Brain pericyte (primary cell): ENCODE results near the gene GIGYF2.
"Not testable (repeated sequence)": the region's sequence is repeated elsewhere in the genome, so short reads cannot be mapped to it uniquely, and the experiment has no call there.

Source experiments
- DNase-seq: peaks from one replicate; pipeline ENCODE4 v3.0.0-alpha.2; 2012; ENCODE audit warnings: low read depth, low spot score

The GIGYF2 gene

DNA sequence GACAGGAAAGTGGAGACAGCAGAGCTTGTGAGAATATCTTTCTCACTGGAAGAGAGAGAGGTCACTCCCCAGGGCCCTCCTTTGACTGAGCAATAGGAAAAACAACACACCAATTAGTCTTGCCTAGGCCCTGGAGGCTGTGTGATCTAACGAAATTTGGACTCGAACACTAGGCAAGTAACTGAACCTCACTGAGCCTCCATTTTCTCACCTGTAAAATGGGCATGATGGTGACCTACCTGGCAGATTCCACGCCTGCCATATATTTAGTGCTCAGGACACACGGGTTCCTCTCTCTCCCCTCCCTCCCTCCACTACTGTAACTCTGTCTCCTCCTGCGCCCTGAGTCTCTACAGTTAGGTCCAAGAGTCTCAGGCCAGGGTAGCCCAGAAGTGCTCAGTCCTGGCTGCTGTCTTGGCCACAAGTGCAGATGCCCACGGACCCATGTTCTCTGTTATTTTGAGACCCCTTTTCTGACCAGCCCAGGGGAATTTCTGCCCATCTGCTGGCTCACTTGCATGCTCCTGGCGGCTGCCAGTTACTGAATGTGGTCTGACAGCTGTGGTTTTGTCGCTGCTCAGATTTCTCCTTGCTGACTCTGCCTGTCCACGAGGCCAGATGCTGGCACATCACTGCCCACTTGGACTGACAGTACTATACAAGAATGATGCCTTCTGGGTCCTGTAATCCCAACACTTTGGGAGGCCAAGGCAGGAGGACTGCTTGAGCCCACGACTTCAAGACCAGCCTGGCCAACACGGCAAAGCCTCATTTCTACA is 9.6 kb upstream of the GIGYF2 start:
- DNase-seq: no peak

DNA sequence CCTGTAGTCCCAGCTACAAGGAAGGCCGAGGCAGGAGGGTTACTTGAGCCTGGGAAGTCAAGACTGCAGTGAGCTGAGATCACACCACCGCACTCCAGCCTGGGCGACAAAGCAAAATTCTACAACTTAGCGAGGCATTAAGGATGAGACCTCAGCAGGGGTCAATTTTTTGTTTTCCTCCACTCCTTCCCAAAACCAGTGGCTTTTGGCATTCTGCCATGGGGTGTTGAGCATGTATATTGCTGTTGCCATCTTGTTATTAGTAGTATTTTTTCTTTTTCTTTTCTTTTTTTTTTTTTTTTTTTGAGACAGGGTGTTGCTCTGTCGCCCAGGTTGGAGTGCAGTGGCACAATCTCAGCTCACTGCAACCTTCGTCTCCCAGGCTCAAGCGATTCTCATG is 8.9 kb upstream of the GIGYF2 start:
- no peak for DNase-seq

DNA sequence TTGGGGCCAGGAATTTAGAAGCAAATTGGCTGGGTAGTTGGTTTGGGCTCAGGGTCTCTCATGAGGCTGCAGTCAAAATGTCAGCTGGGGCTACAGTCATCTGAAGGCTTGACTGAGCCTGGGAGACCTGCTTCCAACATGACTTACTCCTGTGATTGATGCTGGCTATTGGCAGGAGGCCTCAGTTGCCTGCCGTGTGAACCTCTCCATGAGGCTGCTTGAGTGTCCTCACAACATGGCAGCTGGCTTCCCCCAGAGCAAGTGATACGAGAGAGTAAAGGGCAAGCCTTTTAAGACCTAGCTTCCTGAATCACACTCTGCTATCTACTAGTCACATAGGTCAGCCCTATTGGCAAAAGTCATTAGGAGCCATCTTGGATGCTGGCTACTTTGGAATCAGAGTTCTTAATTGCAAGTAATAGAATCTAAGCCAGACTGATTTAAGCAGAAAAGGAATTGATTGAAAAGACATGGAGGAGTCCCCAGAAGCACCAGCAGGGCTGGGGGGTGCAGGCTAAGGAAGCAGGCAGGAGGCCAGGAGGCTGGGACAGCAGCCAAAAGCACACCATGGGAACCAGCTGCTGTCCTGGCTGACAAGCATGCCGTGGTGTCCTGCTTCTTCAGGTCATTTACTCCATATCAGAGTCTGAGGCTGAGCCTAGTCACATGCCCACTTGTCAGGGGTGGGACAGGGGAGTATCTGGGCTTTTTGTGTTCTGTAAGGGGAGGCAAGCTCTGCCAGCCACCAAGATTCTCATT is 7.8 kb upstream of the GIGYF2 start:
- DNase-seq: peak; percentile 38

DNA sequence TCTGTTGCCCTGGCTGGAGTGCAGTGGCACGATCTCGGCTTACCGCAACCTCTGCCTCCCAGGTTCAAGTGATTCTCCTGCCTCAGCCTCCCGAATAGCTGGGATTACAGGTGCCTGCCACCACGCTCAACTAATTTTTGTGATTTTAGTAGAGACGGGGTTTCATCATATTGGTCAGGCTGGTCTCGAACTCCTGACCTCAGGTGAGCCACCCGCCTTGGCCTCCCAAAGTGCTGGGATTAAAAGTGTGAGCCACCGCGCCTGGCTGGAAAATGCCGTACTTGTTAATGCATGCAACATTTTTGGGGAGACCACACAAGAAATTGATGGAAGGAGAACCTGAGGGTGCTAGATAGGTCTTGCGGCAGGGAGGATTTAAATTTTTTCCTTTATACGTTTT is 6.0 kb upstream of the GIGYF2 start:
- not testable (repeated sequence) for DNase-seq

DNA sequence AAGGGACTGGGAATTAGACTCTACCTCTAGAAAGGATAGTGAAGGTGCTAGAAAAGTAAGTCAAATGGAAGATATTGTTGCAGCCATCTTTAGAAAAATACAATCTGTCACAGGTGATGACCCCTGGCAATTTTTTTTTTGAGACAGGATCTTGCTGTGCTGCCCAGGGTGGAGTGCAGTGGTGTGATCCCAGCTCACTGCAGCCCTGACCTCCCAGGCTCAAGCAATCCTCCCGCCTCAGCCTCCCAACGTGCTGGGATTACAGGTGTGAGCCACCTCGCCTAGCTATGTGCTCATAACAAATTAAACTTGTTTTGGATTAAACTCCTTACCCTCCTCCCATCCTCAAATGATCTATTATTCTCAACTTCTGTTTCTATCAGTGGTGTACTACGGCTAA is 3.8 kb upstream of the GIGYF2 start:
- no peak for DNase-seq

DNA sequence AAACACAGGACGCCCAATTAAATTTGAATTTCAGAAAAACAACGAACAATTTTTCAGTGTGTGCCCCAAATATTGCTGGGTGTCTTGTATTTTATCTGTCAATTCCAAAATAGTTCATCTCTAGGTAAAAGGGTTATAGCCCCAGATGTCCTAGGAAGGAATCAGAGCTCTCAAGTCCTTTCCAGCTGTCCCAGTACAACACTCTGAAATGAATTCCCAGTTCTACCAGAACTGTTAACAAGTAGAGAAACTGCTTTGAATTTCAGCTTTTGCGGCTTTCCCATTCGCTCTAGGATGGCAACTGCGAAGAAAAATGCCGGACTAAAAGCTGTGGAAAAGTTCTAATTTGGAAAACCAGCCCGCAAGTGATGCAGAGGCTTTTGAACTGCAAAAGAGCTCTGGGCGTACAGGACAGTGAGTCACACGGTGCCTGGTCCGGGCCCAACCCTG is 497 bp upstream of the GIGYF2 start:
- DNase-seq: no peak

DNA sequence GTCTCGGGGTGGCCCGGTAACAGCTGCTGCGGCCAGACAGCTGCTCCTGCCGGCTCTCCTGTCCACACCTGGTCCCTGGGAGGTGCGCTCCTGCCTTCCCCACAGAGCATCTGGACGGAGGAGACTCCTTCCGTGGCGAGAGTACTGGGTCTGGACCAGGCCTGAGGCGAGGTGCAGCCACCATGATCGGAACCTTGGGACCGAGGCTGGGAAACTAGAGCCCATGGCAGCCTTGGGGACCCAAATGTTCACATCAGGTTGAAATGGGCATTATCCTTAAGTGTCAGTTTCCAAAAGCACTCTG is 628 bp downstream of the GIGYF2 start:
- no peak for DNase-seq

DNA sequence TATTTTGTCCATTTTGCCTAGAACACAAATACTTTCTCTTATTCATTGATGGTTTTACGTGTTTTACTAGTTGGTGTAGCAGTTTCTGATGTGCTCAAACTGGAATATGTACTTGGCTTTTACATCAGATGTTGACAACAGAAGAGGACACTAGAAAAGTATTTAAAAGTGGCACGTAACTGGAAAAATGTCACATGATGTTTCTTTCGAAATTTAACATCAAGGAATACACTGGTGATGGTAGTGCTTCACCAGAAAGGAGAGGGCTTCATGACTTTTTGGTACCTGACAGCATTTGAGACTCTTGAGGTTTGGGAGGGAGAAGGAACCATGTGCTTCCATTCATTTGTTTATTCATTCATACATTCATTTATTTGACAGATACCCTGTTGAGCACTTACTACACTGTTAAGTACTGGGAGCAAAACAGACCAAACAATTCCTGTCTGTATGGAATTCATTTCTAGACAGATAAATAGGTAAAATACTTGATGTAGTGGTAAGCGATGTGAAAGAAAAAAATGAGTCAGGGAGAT is 1.5 kb downstream of the GIGYF2 start:
- no peak for DNase-seq

DNA sequence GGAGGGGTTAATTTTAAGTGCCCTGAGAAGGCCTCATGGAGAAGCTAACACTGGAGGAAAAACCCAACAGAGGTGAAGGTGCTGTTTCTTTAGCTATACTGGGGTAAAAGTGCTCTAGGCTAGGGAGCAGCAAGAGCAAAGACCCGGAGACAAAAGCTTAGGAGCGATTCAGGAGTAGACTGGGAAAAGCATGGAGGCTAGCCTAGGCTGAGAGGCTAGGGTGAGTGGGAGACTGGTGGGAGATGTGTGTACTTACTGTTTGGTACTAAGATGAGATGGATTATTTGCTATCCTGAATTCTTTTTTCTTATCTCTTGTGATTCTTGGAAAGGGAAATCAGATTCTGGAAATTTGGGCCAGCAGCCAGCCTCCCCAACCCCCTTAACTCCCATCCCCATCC is 2.0 kb downstream of the GIGYF2 start:
- DNase-seq: no peak

DNA sequence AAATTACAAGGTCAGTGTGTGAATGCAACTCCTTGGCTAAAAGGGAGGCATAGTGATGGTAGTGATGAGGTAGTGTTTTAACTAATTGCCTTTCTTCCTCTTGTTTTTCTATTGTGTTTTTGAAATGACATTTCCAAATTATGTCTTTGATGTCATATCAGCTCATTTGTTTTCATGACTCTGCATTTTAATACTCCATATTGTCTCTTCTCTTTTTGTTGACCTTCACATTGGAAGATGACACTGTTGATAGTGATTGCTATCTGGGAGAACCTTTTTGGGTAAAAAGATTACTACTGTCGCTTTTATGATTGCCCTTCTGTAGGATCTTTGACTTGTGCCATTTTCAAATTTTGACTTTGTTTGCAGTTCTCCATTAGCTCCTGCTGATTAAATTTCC is 3.0 kb downstream of the GIGYF2 start:
- no peak for DNase-seq

DNA sequence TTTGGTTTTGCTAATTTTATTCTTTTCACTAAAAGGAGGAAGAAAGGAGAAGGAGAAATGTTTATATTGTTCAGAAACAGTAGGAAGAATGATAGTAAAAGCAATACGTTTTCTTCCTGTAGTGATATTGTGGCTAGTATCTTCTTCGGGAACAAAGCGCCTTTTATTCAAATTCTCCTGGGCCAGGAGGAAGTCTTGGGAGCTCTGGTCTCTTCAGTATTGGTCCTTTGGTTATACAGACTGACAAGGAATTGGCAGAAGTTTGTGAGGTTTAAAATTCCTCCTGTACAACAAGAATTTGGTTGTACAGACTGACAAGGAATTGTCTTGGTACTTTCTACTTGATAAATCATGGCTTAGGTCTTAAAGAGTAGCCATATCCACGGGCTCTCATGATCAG is 9.9 kb downstream of the GIGYF2 start:
- no peak for DNase-seq

DNA sequence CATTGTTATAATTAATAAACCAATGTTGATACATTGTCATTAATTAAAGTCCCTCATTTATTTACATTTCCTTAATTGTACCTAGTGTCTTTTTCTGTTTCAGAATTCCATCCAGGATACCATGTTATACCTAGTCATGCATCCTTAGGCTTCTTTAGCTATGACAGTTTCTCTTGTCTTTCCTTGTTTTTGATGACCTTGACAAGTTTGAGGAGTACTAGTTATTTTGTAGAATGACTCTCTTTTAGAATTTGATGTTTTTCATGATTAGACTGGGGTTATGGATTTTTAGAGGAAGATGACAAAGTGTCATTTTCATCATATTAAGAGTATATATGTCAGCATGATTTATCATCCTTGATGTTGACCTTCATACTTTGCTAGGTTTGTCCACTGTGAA is 16.4 kb downstream of the GIGYF2 start:
- DNase-seq: no peak

DNA sequence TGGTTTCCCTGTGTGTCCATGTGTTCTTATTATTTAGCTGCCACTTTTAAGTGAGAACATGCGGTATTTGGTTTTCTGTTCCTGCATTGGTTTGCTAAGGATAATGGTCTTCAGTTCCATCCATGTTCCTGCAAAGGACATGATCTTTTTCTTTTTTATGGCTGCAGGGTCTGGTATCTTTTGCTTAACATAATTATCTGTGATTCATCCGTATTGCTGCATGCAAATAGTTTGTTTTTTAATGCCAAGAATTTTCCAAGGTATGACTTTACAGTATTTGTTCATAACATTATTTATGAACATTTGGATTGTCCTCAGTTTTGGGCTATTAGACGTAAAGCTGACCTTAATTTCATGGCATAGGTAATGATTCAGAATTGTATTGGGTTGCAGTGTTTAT is 17.8 kb downstream of the GIGYF2 start:
- no peak for DNase-seq

DNA sequence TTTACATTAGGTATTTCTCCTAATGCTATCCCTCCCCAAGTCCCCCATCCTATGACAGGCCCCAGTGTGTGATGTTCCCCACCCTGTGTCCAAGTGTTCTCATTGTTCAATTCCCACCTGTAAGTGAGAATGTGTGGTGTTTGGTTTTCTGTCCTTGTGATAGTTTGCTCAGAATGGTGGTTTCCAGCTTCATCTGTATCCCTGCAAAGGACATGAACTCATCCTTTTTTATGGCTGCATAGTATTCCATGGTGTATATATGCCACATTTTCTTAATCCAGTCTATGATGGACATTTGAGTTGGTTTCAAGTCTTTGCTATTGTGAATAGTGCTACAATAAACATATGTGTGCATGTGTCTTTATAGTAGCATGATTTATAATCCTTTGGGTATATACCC is 22.9 kb downstream of the GIGYF2 start:
- DNase-seq: not testable (repeated sequence)

DNA sequence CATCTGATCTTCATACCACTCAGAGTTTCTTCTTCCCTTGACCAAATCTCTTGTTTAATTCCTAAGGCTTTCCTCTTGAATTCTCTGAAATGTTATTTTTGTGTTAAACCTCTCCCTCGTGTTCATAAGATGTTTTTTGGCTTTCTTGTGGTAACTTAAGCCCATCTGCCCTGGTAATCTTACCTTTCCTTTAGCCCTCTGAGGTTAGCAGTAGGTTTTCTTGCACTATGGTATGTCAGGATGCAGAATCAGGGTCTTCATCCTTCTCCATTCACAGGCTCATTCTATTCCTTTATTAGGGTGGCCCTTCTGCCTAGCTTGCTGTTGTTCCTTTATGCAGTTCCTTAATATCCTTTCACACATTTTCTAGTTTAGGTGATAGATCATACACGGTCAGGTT is 24.1 kb downstream of the GIGYF2 start:
- no peak for DNase-seq

DNA sequence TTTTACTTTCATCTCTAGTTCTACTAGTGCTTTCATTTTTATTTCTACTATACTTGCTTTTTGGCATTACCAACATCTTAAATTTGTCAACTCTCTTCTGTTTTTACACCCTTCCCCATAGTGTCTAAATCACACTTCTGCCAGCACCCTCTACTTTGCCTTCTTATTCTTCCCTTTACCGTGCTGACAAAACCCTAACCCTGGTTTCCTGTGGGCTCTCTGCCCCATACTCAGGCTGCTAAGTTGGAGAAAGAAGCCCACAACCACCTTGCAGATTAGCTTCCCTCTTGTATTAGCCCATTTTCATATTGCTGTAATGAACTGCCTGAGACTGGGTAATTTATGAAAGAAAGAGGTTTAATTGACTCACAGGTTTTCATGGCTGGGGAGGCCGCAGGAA is 24.8 kb downstream of the GIGYF2 start:
- DNase-seq: no peak

DNA sequence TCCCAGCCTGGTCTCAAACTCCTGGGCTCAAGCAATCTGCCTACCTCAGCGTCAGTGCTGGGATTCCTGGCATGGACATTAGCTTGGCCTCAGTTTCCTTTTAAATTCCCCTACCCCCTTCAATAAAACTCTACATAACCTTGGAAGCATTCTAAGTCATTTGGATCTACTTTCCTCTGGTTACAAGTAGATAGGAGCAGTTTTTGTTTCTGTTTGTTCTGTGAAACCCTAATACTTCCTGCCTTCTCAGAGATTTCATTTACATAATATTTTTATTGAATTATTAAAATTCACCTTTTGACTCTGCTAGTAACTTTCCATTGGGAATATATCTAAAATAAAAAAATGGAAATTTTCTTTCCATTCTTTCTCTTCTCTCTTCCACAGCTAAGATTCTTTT is 25.9 kb downstream of the GIGYF2 start:
- no peak for DNase-seq

DNA sequence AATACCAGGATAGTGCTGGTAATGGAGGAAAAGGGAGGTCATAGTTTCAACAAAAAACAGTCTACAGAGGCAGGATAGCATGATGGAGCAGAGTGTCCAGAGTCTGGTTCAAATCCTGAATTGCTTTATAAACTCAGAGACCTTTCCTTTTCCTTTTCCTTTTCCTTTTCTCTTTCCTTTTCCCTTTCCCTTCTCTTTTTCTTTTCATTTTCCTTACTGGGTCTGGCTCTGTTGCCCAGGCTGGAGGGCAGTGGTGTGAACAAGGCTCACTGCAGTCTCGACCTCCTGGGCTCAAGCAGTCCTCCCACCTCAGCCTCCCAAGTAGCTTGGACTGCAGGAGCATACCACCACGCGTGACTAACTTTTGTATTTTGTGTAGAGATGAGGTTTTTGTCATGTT is 31.7 kb downstream of the GIGYF2 start:
- no peak for DNase-seq

DNA sequence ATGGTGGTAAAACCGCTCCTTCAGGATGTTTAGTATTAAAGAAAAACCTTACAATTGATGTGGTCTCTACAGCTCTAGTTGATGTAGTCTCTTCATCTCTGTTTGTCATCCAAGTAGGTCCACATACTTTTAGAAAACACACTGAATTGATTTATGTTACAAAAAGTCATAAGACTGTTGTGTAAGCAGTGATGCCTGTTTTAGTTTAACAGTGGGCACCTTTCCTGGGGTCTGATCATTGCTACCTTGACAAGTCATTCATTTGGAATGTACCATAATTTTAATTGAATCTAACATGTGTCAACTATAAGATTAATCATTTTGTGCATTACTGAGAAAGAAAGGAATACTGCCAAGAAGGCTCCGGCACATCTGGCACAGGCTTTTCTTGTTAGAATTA is 34.3 kb downstream of the GIGYF2 start:
- DNase-seq: no peak

DNA sequence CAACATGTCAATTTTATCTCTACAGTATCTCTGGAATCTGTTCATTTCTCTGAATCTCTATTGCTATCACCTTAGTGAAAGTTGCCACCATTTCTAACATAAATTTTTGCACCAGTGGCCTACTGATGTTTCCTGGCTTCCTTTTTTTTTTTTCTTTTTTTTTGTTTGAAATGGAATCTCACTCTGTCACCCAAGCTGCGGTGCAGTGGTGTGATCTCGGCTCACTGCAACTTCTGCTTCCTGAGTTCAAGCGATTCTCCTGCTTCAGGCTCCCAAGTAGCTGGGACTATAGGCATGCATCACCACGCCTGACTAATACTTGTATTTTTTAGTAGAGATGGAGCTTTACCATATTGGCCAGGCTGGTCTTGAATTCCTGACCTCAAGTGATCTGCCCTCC is 44.2 kb downstream of the GIGYF2 start:
- DNase-seq: no peak

DNA sequence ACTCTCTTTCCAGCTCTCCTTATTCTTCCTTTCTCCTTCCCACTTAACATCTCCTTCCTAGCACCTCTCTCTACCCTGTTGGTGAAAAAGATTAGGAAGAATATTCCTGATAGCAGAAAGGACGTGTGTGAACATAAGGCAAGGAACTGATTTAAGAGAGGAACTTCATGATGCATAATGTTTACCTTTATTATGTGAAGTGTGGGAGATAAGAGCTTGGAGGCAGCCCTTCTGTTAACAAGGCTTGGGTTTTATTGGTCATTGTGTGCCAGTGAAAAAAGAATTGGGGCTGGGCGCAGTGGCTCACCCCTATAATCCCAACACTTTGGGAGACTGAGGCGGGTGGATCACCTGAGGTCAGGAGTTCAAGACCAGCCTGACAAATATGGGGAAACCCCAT is 44.8 kb downstream of the GIGYF2 start:
- DNase-seq: no peak

DNA sequence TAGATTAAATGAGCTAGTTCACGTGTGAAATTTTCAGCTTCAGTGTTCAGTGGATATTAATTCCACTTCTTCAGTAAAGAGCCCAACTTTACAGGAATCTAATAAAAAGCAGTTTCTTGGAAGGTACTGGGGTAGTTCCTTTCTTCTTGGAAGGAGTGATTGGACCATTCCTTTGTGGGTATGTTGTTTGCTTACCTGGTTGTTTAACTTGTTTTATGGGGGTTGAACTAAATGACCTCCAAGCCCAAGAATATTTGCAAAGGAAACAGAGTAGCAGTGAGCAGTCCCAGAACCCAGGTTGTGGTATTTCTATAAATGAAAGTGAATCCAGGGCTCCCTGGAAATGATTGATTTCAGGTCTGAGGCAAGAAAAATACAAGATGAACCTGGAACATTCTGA is 47.8 kb downstream of the GIGYF2 start:
- no peak for DNase-seq

DNA sequence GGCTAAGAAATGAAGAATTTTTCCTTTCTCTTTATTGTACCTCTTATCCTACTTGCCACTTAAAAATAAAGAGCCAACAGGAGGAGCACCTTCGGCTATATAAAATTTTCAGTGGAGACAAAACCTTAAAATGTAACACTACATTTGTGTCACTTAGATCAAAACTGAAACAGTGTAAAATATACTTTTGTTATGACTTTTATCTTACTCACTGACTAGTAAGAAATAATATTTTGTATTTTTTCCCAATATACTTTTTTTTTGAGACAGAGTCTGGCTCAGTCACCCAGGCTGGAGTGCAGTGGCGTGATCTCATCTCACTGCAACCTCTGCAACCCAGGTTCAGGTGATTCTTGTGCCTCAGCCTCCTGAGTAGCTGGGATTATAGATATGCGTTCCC is 50.9 kb downstream of the GIGYF2 start:
- DNase-seq: no peak
